Gastroesophageal sphincter (tissue), 3 donors: ENCODE data around the gene HCFC1.
"Not testable (repeated sequence)": the region's sequence is repeated elsewhere in the genome, so short reads cannot be mapped to it uniquely, and the experiment has no call there.

Experiments
- CTCF ChIP-seq, 4 experiments: fragments of 200-600 bp in 2 of 4; fragments of 450-650 bp in 2 of 4; sonication (generic) in 1 of 4; IDR thresholded peaks; one replicate each; pipeline ENCODE4 v1.5.1; 2017 to 2019; ENCODE audit warnings: antibody characterized with exemption in 4 of 4, mild to moderate bottlenecking in 2 of 4, moderate library complexity in 2 of 4
- EP300 ChIP-seq: sonication (generic); formaldehyde crosslinking; IDR thresholded peaks from one replicate; pipeline ENCODE4 v1.6.1; 2017; ENCODE audit warnings: antibody characterized with exemption, mild to moderate bottlenecking

DNA sequence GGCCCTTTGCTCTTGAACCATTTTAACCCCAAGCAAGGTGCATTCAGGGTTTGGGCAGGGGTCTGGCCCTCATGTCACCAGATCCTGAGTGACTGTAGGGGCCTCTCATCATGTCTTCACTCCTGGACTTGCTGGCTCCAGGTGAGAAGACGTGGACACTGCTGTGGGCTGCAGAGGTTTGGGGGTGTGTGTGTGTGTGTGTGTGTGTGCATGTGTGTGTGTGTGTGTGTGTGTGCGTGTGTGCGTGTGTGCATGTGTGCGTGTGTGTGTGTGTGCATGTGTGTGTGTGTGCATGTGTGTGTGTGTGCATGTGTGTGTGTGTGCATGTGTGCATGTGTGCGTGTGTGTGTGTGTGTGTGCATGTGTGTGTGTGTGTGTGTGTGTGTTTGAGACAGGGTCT, 22.8 kb upstream of the HCFC1 start:
- TF ChIP-seq CTCF (IDR thresholded peaks at IDR 0.05); EP300: not testable (repeated sequence)
